Activated CD4-positive, alpha-beta T cell treated with anti-CD3 and anti-CD28 coated beads, Interleukin-2, amount 10 ng/mL, durations not matched to agents 7 days and 5 days (primary cell): ENCODE results near the gene GLDN. TPM values are rescaled to one million over a fixed set of nuclear protein-coding genes. Genes with fewer than 3 reads are reported as not detected.

Experiments used
- CTCF ChIA-PET: fragments of 350-600 bp; sonication (Branson Sonifier 250); formaldehyde crosslinking; loops from one replicate; lab custom pipeline; 2021; ENCODE audit warnings: antibody characterized with exemption; lab: Charles Lee
- POLR2A ChIA-PET: fragments of 350-600 bp; sonication (Branson Sonifier 250); formaldehyde crosslinking; loops from one replicate; lab custom pipeline; 2021; ENCODE audit warnings: antibody characterized with exemption; lab: Charles Lee
- DNase-seq: peaks from one replicate; pipeline ENCODE4 v3.0.0-alpha.2; 2020
- H3K27ac Mint-ChIP-seq: one replicate; pipeline ENCODE4 v1.8.0; 2021; ENCODE audit warnings: mild to moderate bottlenecking, moderate library complexity, mixed read lengths
- H3K27me3 Mint-ChIP-seq: one replicate; pipeline ENCODE4 v1.8.0; 2021; ENCODE audit warnings: mixed read lengths
- H3K36me3 Mint-ChIP-seq: one replicate; pipeline ENCODE4 v1.8.0; 2021; ENCODE audit warnings: low read depth, mixed read lengths
- H3K4me1 Mint-ChIP-seq: one replicate; pipeline ENCODE4 v1.8.0; 2021; ENCODE audit warnings: mixed read lengths
- H3K4me3 Mint-ChIP-seq: one replicate; pipeline ENCODE4 v1.8.0; 2021; ENCODE audit warnings: mild to moderate bottlenecking, moderate library complexity, mixed read lengths
- H3K9me3 Mint-ChIP-seq: one replicate; pipeline ENCODE4 v1.8.0; 2021; ENCODE audit warnings: mixed read lengths
- total RNA-seq, 2 experiments: library from RNA; stranded (reverse); gene quantifications; one replicate each; pipeline ENCODE4 v1.2.3, GENCODE V29; 2021

Gene GLDN
- total RNA-seq, 2 experiments from 2014 or later: not detected

DNA sequence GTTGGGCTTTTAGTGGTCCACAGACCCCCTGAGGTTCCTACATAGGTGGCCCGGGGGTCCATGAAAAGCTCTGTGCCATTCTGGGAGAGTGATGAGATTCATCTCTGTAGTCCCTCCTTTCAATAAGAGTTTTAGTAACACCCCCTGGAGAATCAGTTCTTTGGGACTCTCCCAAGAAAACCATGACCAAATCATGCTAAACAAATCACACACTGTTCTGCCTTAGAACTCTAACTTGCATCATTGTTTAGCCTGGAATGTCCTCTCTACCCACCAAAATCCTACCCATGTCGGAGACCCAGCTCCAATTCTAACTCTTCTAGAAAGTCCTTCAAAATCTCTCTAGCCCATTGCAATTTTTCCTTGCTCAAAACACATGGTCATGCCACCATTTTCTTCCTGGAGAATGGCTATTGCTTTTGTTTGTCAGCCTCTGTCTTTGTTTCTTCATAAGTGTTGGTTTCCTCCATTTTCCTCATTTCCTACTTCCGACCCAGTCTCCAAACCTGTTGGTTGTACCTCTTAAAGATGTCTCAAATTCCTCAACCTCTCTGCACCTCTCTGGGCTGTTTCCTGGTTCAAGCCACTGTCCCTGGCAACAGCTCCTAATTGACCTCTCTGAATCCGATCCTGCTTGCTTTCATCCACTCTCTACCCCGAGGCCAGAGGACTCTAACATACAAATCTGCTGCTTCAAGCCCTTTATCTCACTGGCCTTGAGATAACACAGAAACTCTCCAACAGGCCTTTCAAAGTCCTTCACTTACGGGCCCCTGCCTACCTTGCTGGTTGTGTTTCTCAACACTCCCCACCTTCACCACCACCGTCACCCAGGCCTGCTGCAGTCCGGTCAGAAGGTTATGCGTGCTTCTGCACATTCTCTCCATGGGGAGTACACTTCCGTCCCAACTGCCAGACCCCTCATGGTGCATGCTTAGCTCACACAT lies 26.8 kb upstream of the GLDN start:
- Mint-ChIP-seq H3K4me1 (no peaks in the 10 kb centered on the region), H3K4me3 (no peak overlapping the region), H3K27me3 (peaks cover 9% of the 10 kb centered on the region), H3K36me3 (no peaks in the 10 kb centered on the region), H3K27ac (no peak overlapping the region), H3K9me3 (no peaks in the 10 kb centered on the region)
- no peak for DNase-seq
- ChIA-PET CTCF (interaction anchor here (0.8 kb wide), 1 partner anchor 27 kb away, joined by 3 read pairs; no protein-coding TSS in a partner anchor), POLR2A (no interaction called here)

DNA sequence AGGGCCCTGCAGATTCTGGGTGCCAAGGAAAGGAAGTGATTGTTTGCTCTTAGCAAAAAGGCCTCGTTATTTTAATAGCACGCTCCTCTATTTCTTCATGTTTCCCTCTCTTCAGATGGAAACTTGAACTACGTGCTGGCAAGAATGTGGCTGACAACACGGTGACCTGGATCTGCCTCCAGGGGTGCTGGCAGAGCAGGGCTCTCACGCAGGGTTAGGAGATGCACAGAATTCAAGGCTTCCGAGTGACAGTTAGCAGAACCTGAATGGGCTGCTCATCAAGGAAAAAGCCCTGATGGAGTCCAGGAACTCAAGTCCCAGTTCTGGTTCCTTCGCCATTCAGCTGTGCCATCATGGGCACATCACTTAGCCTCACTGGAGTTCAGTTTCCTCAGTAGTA lies 25.7 kb upstream of the GLDN start:
- Mint-ChIP-seq H3K4me3 (no peak overlapping the region), H3K27me3 (peaks cover 9% of the 10 kb centered on the region), H3K36me3 (no peaks in the 10 kb centered on the region), H3K4me1 (no peaks in the 10 kb centered on the region), H3K27ac (no peak overlapping the region), H3K9me3 (no peaks in the 10 kb centered on the region)
- ChIA-PET CTCF (no interaction called here), POLR2A (no interaction called here)
- no peak for DNase-seq

DNA sequence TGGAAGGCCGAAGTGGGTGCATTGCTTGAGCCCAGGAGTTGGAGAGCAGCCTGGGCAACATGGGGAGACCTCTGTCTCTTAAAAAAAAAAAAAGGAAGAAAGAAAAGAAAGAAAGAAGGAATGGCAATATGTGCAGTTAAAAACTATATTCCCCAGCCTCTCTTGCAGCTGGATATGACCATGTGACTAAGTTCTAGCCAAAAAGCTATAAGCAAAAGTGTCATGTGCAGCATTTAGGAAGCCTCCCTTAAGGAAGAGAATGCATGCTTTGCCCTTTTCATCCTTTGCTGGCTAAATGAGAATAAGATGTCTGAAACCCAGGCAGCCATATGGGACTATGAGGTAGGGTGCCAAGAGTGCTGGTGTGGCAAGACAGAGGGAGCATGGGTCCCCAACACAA lies 24.8 kb upstream of the GLDN start:
- Mint-ChIP-seq H3K9me3 (no peaks in the 10 kb centered on the region), H3K27me3 (peaks cover 1% of the 10 kb centered on the region), H3K27ac (no peak overlapping the region), H3K4me1 (no peaks in the 10 kb centered on the region), H3K4me3 (no peak overlapping the region), H3K36me3 (no peaks in the 10 kb centered on the region)
- POLR2A ChIA-PET: no interaction called here
- no peak for DNase-seq
- CTCF ChIA-PET: no interaction called here

DNA sequence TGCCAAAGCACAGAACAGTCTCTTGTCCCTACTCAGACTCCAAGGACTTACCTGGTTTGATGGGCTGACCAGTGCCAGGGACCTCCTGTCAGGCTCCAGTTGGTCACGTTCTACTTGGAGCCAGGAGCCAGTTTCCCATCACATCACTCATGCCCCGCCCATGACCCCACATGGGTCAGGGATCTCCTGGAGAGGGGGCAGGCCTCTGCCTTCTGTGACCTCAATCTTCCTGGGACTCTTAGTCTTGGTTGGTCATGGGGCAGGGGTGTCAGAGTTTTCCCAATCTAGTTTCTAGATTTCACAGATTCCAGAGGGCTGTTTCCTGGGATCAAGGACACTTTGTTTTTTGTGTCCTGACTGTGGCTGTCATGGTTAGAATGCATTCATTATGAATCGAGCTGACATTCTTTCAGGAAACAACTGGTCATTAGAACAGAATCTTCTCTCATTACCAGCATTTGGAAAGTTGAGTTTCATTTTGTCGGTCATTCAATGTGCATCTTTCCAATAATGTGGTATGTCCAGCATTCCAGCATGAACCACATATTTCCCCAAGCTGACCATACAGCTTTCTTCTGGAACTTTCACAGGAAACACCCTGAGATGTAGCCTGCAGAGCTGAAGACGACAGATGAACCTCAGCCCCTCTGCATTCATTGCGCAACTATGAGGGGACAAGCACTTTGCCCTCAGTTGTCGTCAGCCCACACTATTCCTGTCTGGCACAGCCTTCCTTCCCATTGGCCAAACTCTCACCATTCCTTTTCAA lies 22.9 kb upstream of the GLDN start:
- Mint-ChIP-seq H3K36me3 (no peaks in the 10 kb centered on the region), H3K4me3 (no peak overlapping the region), H3K27me3 (peaks cover 1% of the 10 kb centered on the region), H3K9me3 (no peaks in the 10 kb centered on the region), H3K4me1 (no peaks in the 10 kb centered on the region), H3K27ac (no peak overlapping the region)
- ChIA-PET POLR2A (no interaction called here), CTCF (no interaction called here)
- DNase-seq: no peak

DNA sequence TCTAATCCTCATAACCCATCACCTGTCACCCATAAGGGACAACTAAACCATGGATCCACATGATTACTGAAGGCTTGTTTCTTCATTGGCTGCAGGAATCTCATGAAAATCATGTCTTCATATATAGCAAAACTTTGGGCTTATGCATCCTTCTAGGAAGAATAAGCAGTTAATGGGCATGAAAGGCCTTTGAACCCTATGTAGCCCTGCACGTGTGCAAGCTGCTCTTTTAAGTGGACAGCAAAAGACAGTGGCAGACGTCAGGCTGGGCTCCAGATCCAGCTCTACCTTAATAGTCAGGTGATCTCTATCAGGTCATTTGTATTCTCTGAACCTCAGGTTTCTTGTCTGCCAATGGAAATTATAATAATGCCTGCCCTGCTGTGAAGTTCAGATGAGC lies 21.9 kb upstream of the GLDN start:
- no peak overlapping the region for H3K27ac Mint-ChIP-seq
- POLR2A ChIA-PET: no interaction called here
- no peak overlapping the region for H3K4me3 Mint-ChIP-seq
- H3K4me1 Mint-ChIP-seq: no peaks in the 10 kb centered on the region
- DNase-seq: no peak
- H3K36me3 Mint-ChIP-seq: no peaks in the 10 kb centered on the region
- peaks cover 1% of the 10 kb centered on the region for H3K27me3 Mint-ChIP-seq
- no peaks in the 10 kb centered on the region for H3K9me3 Mint-ChIP-seq
- CTCF ChIA-PET: no interaction called here

DNA sequence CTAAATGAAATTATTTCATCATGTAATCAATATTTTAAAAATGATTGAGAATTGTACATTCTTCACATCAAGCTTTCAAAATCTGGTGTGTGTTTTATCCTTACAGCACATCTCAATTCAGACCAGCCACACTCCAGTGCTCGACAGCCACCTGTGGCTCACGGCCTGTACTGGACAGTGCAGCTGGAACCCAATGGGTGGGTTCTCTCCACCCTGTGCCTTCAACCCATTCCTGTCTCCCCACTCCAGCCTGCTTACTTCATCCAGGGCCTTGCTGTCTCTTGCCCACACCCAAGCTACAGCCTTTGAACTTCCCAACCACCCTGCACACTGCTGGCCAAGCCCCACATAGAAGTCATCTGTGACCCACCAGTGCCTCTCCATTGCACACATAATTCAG lies 20.6 kb upstream of the GLDN start:
- Mint-ChIP-seq H3K27me3 (peaks cover 1% of the 10 kb centered on the region), H3K27ac (no peak overlapping the region), H3K4me3 (no peak overlapping the region), H3K9me3 (no peaks in the 10 kb centered on the region), H3K4me1 (no peaks in the 10 kb centered on the region), H3K36me3 (no peaks in the 10 kb centered on the region)
- DNase-seq: no peak
- ChIA-PET POLR2A (no interaction called here), CTCF (no interaction called here)

DNA sequence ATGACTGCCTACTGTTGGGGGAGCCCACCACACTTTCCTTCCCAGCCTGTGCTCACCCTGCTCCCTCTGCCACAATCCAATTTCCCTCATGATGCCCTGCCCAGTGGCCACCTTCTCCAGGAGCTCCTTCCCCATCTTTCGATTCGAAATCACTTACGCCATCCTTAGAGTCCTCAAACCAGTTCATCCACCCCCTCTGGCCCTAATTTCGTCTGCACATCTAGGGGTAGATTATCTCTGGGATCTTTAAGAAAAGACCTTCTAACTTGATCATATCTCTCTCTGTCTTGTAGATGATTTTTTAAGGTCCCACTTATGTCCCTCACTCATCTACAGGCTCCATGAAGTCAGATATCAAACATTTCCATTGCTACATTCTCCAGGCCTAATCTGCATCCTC lies 20.1 kb upstream of the GLDN start:
- POLR2A ChIA-PET: no interaction called here
- H3K4me1 Mint-ChIP-seq: no peaks in the 10 kb centered on the region
- DNase-seq: no peak
- no peak overlapping the region for H3K4me3 Mint-ChIP-seq
- CTCF ChIA-PET: no interaction called here
- no peak overlapping the region for H3K27ac Mint-ChIP-seq
- no peaks in the 10 kb centered on the region for H3K36me3 Mint-ChIP-seq
- no peaks in the 10 kb centered on the region for H3K9me3 Mint-ChIP-seq
- H3K27me3 Mint-ChIP-seq: peaks cover 1% of the 10 kb centered on the region

DNA sequence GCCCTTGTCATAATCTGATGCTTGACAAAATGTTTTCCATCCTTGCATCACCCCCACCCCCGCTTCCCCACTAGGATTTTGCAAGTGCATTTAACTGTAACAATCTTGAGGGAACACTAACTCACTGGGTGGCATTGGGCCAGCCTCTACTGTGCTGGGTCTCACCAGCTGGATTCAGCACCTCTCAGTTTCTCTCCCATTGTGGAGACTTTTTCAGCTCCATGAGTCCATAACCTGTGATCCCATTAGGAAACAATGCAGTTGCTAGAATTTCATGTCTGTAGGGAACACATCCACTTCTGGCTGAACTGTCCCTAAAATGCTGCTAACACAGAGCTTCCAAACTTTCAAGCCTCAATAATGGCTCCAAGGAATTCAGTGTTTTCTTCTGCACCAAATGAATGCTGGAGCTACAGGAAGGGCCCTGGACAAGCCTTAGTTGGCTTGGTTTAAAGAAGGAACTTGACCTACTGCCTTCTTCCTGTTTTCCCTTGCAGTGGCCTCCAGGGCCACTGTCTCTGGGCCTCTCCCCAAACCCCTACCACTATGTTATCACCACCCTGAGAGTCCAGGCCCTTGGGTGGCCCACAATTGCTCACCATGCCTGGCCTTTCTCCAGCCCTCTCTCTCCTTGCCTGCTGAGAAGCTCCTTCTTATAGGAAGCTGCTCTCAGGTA lies 18.7 kb upstream of the GLDN start:
- ChIA-PET CTCF (interaction anchor here (1.0 kb wide), 1 partner anchor 21 kb away, joined by 3 read pairs; no protein-coding TSS in a partner anchor), POLR2A (no interaction called here)
- H3K27me3 Mint-ChIP-seq: peaks cover 1% of the 10 kb centered on the region
- H3K36me3 Mint-ChIP-seq: no peaks in the 10 kb centered on the region
- DNase-seq: no peak
- no peak overlapping the region for H3K27ac Mint-ChIP-seq
- H3K4me1 Mint-ChIP-seq: no peaks in the 10 kb centered on the region
- H3K4me3 Mint-ChIP-seq: no peak overlapping the region
- no peaks in the 10 kb centered on the region for H3K9me3 Mint-ChIP-seq

DNA sequence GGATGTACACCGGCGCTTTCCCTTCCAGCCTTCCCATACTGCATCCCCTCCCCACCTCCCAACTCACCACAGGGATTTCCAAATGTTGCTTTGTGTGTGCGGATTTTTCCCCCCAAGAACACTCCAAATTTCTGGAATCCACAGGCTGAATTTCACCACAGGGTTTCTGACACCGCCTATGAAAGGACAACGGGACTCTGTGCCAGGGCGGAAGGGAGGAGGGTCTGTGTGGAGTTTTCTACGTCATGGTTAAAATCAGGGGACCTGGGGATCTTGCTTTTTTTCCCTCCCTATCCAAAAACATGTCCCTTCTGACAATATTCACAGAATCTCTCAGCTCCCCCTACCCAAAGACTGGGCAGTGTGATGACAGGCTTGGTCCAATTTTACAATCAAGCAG lies 17.7 kb upstream of the GLDN start:
- Mint-ChIP-seq H3K36me3 (no peaks in the 10 kb centered on the region), H3K4me1 (no peaks in the 10 kb centered on the region), H3K4me3 (no peak overlapping the region), H3K9me3 (no peaks in the 10 kb centered on the region), H3K27ac (no peak overlapping the region), H3K27me3 (peaks cover 1% of the 10 kb centered on the region)
- POLR2A ChIA-PET: no interaction called here
- DNase-seq: no peak
- CTCF ChIA-PET: no interaction called here

DNA sequence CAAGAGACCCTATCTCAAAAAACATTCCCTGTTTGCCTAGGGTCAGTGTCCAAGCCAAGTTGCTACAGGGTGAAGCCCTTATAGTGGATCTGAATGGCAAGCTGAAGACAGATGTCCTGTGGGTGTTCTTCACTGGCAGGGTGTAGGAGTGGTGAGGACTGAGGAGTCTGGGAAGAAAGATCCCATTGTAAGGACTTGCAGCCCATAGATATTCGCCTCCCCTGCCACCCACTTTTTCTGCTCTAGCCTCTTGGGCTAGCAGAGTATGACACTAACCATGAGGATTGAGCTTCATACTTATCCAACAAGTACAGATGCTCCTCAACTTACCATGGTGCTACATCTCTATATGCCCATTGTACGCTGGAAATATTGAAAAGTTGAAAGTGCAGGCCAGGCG lies 16.3 kb upstream of the GLDN start:
- ChIA-PET CTCF (interaction anchor here (1.2 kb wide), 1 partner anchor 19 kb away, joined by 3 read pairs; no protein-coding TSS in a partner anchor), POLR2A (no interaction called here)
- no peak for DNase-seq
- H3K36me3 Mint-ChIP-seq: no peaks in the 10 kb centered on the region
- H3K27ac Mint-ChIP-seq: no peak overlapping the region
- no peaks in the 10 kb centered on the region for H3K9me3 Mint-ChIP-seq
- H3K27me3 Mint-ChIP-seq: peaks cover 6% of the 10 kb centered on the region
- no peaks in the 10 kb centered on the region for H3K4me1 Mint-ChIP-seq
- H3K4me3 Mint-ChIP-seq: no peak overlapping the region

DNA sequence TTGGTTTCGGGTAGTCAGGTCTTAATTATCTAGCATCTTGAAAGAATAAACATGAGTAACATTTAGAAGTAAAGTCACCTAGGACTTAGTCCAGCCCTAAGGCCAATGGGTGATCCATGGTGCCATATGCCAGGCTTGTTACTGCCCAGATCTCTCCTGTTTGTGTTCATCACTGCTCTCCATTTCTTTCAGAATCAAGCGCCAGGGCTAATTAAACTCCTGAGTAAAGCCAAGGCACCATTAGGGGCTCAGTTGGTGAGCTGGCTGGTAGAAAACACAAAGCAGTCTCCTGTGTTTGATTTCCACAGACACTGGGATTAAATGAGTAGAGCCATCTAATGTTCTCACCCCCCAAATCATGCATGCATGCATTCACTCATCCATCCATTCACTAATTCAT lies 14.4 kb upstream of the GLDN start:
- Mint-ChIP-seq H3K27me3 (peaks cover 6% of the 10 kb centered on the region), H3K36me3 (no peaks in the 10 kb centered on the region), H3K4me3 (no peak overlapping the region), H3K4me1 (no peaks in the 10 kb centered on the region), H3K9me3 (no peaks in the 10 kb centered on the region), H3K27ac (no peak overlapping the region)
- POLR2A ChIA-PET: no interaction called here
- DNase-seq: no peak
- CTCF ChIA-PET: no interaction called here

DNA sequence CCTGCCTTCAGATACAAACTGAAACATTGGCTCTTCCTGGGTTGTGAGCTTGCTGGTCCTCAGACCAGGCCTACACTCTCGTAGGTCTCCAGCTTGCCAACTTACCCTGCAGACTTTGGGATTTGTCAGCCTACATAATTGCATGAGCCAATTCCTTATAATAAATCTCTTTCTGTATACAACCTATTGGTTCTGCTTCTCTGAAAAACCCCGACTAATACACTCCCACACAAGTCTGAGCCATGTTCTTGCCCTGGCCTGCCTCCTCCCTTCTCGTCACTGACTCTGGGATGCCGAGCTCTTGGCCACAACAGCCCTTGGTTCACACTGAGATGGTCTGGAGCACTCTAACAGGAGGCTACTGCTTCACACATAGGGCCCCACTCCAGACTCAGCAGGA lies 12.5 kb upstream of the GLDN start:
- POLR2A ChIA-PET: no interaction called here
- DNase-seq: no peak

DNA sequence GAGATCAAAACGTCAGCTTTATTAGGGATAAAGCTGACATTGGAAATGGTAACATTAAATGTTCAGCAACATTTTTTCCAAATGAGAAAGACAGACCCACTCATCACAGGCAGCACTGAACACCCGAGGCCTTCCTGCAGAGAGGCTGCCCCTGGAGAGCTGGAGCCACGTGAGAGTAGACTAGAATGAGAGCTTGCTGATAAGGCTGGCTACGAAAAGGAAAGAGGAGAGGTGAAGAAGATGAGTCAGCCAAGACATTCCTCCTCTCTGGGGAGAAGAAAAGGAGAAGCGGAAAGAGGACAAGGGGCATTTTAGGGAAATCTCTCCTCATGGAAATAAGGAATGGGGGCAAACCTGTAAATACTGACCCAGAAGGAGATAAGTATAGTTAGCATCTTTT lies 10.3 kb upstream of the GLDN start:
- no peaks in the 10 kb centered on the region for H3K9me3 Mint-ChIP-seq
- DNase-seq: no peak
- ChIA-PET CTCF (interaction anchor here (0.6 kb wide), 1 partner anchor 101 kb away, joined by 4 read pairs; no protein-coding TSS in a partner anchor), POLR2A (no interaction called here)
- no peak overlapping the region for H3K27ac Mint-ChIP-seq
- peaks cover 11% of the 10 kb centered on the region for H3K27me3 Mint-ChIP-seq
- H3K36me3 Mint-ChIP-seq: no peaks in the 10 kb centered on the region
- H3K4me3 Mint-ChIP-seq: no peak overlapping the region
- no peaks in the 10 kb centered on the region for H3K4me1 Mint-ChIP-seq

More for the DNA sequence above, 12.5 kb upstream of the GLDN start:
- H3K9me3 Mint-ChIP-seq: no peaks in the 10 kb centered on the region
- no peak overlapping the region for H3K27ac Mint-ChIP-seq
- no peaks in the 10 kb centered on the region for H3K4me1 Mint-ChIP-seq
- H3K4me3 Mint-ChIP-seq: no peak overlapping the region
- peaks cover 8% of the 10 kb centered on the region for H3K27me3 Mint-ChIP-seq
- H3K36me3 Mint-ChIP-seq: no peaks in the 10 kb centered on the region
- CTCF ChIA-PET: no interaction called here
